ENCODE results near the gene UST.

DNA sequence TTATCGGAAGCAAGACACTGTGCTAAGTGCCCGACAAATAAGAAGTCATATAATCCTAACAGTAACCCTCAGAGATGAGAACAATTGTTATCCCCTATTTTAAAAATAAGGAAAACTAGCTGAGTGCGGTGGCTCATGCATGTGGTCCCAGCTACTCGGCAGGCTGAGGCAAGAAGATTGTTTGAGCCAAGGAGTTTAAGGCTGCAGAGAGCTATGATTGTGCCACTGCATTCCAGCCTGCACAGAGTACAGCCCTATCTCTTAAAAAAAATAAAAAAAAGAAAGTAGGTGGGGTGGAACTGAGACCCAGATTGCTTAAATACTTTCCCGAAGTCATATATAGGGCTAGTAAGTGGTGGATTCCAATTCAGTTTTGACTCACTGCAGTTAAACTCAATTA is 84.7 kb downstream of the UST start:
- TF ChIP-seq, protein P1, sequence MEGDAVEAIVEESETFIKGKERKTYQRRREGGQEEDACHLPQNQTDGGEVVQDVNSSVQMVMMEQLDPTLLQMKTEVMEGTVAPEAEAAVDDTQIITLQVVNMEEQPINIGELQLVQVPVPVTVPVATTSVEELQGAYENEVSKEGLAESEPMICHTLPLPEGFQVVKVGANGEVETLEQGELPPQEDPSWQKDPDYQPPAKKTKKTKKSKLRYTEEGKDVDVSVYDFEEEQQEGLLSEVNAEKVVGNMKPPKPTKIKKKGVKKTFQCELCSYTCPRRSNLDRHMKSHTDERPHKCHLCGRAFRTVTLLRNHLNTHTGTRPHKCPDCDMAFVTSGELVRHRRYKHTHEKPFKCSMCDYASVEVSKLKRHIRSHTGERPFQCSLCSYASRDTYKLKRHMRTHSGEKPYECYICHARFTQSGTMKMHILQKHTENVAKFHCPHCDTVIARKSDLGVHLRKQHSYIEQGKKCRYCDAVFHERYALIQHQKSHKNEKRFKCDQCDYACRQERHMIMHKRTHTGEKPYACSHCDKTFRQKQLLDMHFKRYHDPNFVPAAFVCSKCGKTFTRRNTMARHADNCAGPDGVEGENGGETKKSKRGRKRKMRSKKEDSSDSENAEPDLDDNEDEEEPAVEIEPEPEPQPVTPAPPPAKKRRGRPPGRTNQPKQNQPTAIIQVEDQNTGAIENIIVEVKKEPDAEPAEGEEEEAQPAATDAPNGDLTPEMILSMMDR (optimal IDR thresholded peaks at IDR 0.05 in 1 of 3, IDR thresholded peaks at IDR 0.05 in 1 of 3, conservative IDR thresholded peaks at IDR 0.05 in 1 of 3; ENCODE audit: extremely low read depth in 1 of 3, insufficient read depth in 2 of 3, low read length in 3 of 3) = no peak
- no peak for TF ChIP-seq EZH2 (IDR thresholded peaks at IDR 0.05; ENCODE audit: low read length)
